OCI-LY7 (cell line): Measurements from ENCODE around the gene VPS35L.
"Not testable (repeated sequence)": the region's sequence is repeated elsewhere in the genome, so short reads cannot be mapped to it uniquely, and the experiment has no call there.

Experiments used
- CTCF ChIP-seq: fragments of 200-600 bp; sonication (generic); conservative IDR thresholded peaks from 2 replicates; pipeline ENCODE4 v1.5.1; 2014; ENCODE audit warnings: mild to moderate bottlenecking, antibody characterized with exemption, low read length, moderate library complexity, mixed read lengths
- EZH2phosphoT487 ChIP-seq: fragments of 200-600 bp; sonication (generic); IDR thresholded peaks from 2 replicates; pipeline ENCODE4 v1.6.1; 2018; ENCODE audit warnings: low read depth, borderline replicate concordance, mild to moderate bottlenecking, mixed run types, antibody characterized with exemption, low read length, moderate library complexity, mixed read lengths

- not testable (repeated sequence) for TF ChIP-seq CTCF, EZH2phosphoT487
Measured at GRCh38 chr16:19716728-19717127, 161.2 kb downstream of the VPS35L start.
